ENCODE results near the gene ENOX1.

DNA sequence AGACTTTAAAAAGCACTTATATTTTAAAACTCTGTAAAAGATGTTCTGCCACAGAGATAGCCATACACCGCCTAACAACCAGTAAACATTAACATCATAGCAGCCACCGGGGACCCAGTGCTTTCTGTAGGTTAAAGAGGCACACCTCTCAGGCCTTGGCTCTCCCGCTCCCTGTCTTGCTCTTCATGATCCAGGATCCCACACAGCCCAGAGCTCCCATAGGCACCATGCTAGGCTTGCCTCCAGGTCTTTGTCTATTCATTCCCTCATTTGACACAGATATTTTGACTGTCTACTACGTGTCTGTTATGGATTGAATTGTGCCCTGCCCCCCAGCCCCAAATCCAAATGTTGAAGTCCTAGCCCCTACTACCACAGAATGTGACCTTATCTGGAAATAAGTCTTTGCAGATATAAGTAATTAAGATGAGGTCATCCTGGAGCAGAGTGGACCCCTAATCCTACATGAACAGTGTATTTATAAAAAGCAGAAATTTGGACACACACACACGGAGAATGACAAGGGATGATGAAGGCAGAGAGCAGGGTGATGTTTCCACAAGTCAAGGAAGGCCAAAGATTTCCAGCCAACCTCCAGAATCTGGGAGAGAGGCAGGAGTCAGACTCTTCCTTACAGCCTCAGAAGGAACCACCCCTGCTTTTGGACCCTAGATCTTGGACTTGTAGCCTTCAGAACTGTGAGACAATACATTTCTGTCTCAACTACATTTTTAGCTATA, 490.8 kb downstream of the ENOX1 start:
- TF ChIP-seq CTCF (IDR thresholded peaks at IDR 0.05) (no peak), EZH2phosphoT487 (IDR thresholded peaks at IDR 0.05) (no peak), EZH2 (IDR thresholded peaks at IDR 0.05) (no peak)
